Diencephalon (tissue), 1 donor: ENCODE measurements around the gene TDRD10. TPM values are rescaled to one million over a fixed set of nuclear protein-coding genes. Genes with fewer than 3 reads are reported as not detected.

Experiments
- total RNA-seq: library from RNA; depleted of rRNA; stranded (reverse); fragments of >200 nt; gene quantifications from one replicate; pipeline ENCODE4 v1.2.3, GENCODE V29; 2014

Gene TDRD10, protein sequence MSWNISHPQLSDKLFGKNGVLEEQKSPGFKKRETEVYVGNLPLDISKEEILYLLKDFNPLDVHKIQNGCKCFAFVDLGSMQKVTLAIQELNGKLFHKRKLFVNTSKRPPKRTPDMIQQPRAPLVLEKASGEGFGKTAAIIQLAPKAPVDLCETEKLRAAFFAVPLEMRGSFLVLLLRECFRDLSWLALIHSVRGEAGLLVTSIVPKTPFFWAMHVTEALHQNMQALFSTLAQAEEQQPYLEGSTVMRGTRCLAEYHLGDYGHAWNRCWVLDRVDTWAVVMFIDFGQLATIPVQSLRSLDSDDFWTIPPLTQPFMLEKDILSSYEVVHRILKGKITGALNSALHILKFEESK
- 0.46 TPM for total RNA-seq

DNA sequence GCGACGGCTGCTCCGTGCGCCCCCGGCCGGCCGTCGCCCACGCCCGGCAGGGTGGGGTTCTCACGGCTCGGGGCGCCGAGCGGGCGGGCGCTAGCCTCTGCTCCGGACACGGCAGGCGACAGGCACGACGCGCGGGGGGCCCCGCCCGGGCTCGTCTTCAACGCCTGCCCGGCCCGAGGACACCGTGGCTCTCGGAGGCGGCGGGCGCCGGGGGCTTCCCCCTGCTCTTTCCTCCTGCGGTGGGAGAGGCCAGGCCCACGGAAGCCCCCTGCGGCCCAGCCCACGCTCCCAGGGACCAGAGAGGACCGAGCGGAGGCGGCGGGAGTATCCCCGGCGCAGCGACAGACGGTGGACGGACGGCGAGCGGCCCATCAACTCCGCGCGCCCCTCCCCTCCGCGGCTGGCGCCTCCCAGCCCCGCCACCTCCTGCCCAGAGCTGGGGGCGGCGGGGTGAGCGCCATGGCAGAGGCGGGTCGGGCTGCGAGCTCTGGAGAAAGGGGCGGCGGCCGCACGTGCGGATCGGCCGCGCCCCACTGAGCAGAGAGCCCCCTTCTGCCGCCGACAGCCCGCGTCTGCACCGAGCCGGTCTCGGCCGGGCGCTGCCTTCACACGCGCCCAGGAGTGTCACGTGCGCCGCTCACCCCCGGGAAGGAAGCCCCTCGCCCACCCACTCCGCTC, at the start of gene TDRD10, which contains the start of gene SHE:
Gene TDRD10, plus strand, starts transcription at position 154 of the 678 bp plus-strand sequence. CDS start 4,685 bp downstream, outside the sequence.
Gene SHE, minus strand, starts transcription at position 347 of the 678 bp plus-strand sequence. CDS start 386 bp downstream, outside the sequence.

DNA sequence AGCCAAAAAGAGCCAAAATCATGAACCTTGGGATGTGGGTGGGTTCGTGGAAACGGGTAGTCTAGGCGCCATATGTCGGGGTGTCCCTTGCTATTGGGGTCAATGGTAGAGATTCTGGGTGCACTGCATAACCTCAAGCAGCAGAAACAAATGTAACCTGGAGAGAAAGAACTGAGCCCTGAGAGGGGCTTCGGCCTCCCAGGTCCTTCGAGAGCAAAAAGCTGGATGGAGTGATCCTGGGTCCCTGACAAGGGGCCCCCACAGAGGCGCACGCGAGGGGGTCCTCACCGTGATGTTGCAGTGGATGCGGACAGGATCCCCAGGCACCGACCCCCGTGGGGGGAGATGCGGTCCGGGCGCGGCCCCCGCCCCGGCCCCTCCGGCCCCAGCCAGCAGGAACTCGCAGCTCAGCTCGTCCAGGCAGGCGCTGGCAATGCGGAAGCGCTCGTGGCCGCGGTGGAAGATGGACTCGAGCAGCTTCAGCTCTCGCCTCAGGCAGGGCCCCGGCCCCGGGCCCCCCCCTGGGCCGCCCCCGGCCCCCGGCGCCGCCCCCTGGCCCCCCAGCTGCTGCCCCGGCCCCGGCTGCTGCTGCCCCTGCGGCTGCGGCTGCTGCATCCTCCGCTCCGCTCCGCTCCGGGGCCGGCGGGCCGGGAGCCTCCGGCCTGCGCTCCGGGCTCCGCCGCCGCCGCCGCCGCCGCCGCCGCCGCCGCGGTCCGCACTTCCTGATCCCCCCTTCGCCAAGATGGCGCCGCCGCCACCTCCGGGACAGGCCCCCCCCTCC, 56.1 kb downstream of the TDRD10 start, which contains the start of gene UBE2Q1:
Gene UBE2Q1, minus strand, starts transcription at position 724 of the 781 bp plus-strand sequence. Its CDS starts 109 bp downstream, at position 615.

DNA sequence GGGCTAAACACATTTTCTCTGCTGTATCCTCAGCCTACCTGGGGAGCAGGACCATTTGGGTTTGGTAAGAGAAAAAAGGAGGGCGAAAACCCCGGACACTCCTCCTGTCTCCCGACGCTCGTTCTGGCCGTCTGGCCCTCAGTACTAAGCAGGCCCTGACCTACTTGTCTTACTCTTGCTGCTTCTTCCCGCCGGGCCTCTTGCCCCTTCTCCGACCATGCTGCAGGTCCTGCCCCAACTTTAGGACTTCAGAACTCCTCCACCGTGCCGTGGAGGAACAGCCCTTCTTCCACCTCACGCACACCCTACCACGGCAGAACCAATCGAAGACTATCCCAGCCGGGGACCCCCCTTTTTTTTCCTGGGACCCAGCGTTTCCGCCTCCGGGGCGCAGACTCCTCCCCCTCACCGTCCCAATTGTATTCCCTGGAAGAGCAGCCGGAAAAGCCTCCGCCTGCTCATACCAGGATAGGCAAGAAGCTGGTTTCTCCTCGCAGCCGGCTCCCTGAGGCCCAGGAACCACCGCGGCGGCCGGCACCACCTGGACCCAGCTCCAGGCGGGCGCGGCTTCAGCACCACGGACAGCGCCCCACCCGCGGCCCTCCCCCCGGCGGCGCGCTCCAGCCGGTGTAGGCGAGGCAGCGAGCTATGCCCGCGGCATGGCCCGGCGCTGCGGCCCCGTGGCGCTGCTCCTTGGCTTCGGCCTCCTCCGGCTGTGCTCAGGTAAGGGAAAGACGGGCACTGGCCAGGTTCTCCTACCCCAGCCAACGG, 65.6 kb downstream of the TDRD10 start, which contains the start of gene CHRNB2:
Gene CHRNB2, plus strand, starts transcription at position 393 of the 771 bp plus-strand sequence. Its CDS starts 267 bp downstream, at position 660.

Other genes starting within 250 kb of the TDRD10 start
- 61.1 TPM for gene HAX1, start 229.6 kb upstream of the TDRD10 start, total RNA-seq
- not detected for gene AQP10, start 181.1 kb upstream of the TDRD10 start, total RNA-seq
- gene ATP8B2, start 176.7 kb upstream of the TDRD10 start, total RNA-seq = 33.9 TPM
- gene IL6R, start 96.9 kb upstream of the TDRD10 start, total RNA-seq = 3.9 TPM
- gene SHE, start 193 bp downstream of the TDRD10 start, total RNA-seq = 2.5 TPM
- gene UBE2Q1, start 56.4 kb downstream of the TDRD10 start, total RNA-seq = 26.3 TPM
- gene CHRNB2, start 65.6 kb downstream of the TDRD10 start, total RNA-seq = 31.6 TPM
- gene ADAR, start 106.0 kb downstream of the TDRD10 start, total RNA-seq = 108 TPM